Measurements from ENCODE around the gene RELCH. TPM values are rescaled to one million over a fixed set of nuclear protein-coding genes. Genes with fewer than 3 reads are reported as not detected.

RELCH gene
- total RNA-seq, 4 donors from 2014 or later, result 37.0 to 117 (median 68.7) TPM

GRCh38 chr18:62327977-62328376 is 140.9 kb downstream of the RELCH start:
- peak overlapping the region in 2 of 4 donors; percentile 58 to 59 for H3K4me3 ChIP-seq
- no peaks in the 10 kb centered on the region for H3K36me3 ChIP-seq
- peak; percentile 33 for DNase-seq
- TF ChIP-seq EP300 (IDR thresholded peaks at IDR 0.05; ENCODE audit: low read depth) (no peak), POLR2AphosphoS5 (IDR thresholded peaks at IDR 0.05) (peak in 2 of 3 donors; percentile 10 to 36)
- peak overlapping the region; percentile 80 to 83 (median 82) for H3K27ac ChIP-seq
- intact Hi-C loops (cut with DNase I; ENCODE audit: low total_unique reads) (no loop called here), in situ Hi-C loops (cut with MboI; ENCODE audit: low pct_ligation_motif_present in 1 of 4, low pct_unique_long_range_greater_than_20kb in 1 of 4, low sequenced_read_pairs in 3 of 4) (no loop called here)
- H3K27me3 ChIP-seq, result peaks cover 66% of the 10 kb centered on the region
- H3K9me3 ChIP-seq, result no peaks in the 10 kb centered on the region
- 49 to 52% methylated on average over 7 of the region's 7 CpGs for WGBS, 2 donors (ENCODE audit: low coverage in 1 of 2)
- H3K4me1 ChIP-seq, result peaks cover 10 to 81% (median 55%) of the 10 kb centered on the region in 4 donors

- Histone ChIP-seq H3K36me3 (no peaks in the 10 kb centered on the region), H3K27ac (peak overlapping the region; percentile 80 to 83 (median 82)), H3K9me3 (no peaks in the 10 kb centered on the region), H3K4me3 (peak overlapping the region in 1 of 4 donors; percentile 0), H3K27me3 (peaks cover 66% of the 10 kb centered on the region), H3K4me1 (peaks cover 10 to 83% (median 57%) of the 10 kb centered on the region in 4 donors)
- in situ Hi-C loops (cut with MboI; ENCODE audit: low pct_ligation_motif_present in 1 of 4, low pct_unique_long_range_greater_than_20kb in 1 of 4, low sequenced_read_pairs in 3 of 4) (no loop called here), intact Hi-C loops (cut with DNase I; ENCODE audit: low total_unique reads) (no loop called here)
- TF ChIP-seq EP300 (IDR thresholded peaks at IDR 0.05; ENCODE audit: low read depth) (no peak), CTCF (IDR thresholded peaks at IDR 0.05) (no peak), POLR2A (IDR thresholded peaks at IDR 0.05) (no peak), POLR2AphosphoS5 (IDR thresholded peaks at IDR 0.05) (no peak)
- WGBS, 2 donors (ENCODE audit: low coverage in 1 of 2), result 40 to 48% methylated on average over 1 to 6 of the region's 6 CpGs
- no peak for DNase-seq
These were observed 141.8 kb downstream of the RELCH start for GRCh38 chr18:62328586-62329525.

GRCh38 chr18:62329691-62330454 is 142.8 kb downstream of the RELCH start:
- in situ Hi-C loops (cut with MboI; ENCODE audit: low pct_ligation_motif_present in 1 of 4, low pct_unique_long_range_greater_than_20kb in 1 of 4, low sequenced_read_pairs in 3 of 4), result no loop called here
- Histone ChIP-seq H3K27me3 (peaks cover 56% of the 10 kb centered on the region), H3K36me3 (no peaks in the 10 kb centered on the region), H3K4me3 (peak overlapping the region in 1 of 4 donors; percentile 0), H3K27ac (peak overlapping the region; percentile 80 to 83 (median 82)), H3K4me1 (peaks cover 10 to 79% (median 51%) of the 10 kb centered on the region in 4 donors), H3K9me3 (no peaks in the 10 kb centered on the region)
- 40 to 41% methylated on average over 3 to 15 of the region's 15 CpGs for WGBS, 2 donors (ENCODE audit: low coverage in 1 of 2)
- no peak for TF ChIP-seq EP300 (IDR thresholded peaks at IDR 0.05; ENCODE audit: low read depth)
- peak; percentile 23 for TF ChIP-seq POLR2A (IDR thresholded peaks at IDR 0.05)
- TF ChIP-seq CTCF (IDR thresholded peaks at IDR 0.05), result no peak
- TF ChIP-seq POLR2AphosphoS5 (IDR thresholded peaks at IDR 0.05), result peak in 2 of 3 donors; percentile 27 to 46
- intact Hi-C loops (cut with DNase I; ENCODE audit: low total_unique reads), result no loop called here
- peak; percentile 65 for DNase-seq

- in situ Hi-C loops (cut with MboI; ENCODE audit: low pct_ligation_motif_present in 1 of 4, low pct_unique_long_range_greater_than_20kb in 1 of 4, low sequenced_read_pairs in 3 of 4) (no loop called here), intact Hi-C loops (cut with DNase I; ENCODE audit: low total_unique reads) (no loop called here)
- no peak for DNase-seq
- TF ChIP-seq EP300 (IDR thresholded peaks at IDR 0.05; ENCODE audit: low read depth) (no peak), POLR2AphosphoS5 (IDR thresholded peaks at IDR 0.05) (no peak), CTCF (IDR thresholded peaks at IDR 0.05) (no peak), POLR2A (IDR thresholded peaks at IDR 0.05) (no peak)
- Histone ChIP-seq H3K4me1 (peaks cover 9 to 80% (median 47%) of the 10 kb centered on the region in 4 donors), H3K4me3 (no peak overlapping the region), H3K36me3 (no peaks in the 10 kb centered on the region), H3K27ac (peak overlapping the region; percentile 80 to 83 (median 82)), H3K27me3 (peaks cover 51% of the 10 kb centered on the region), H3K9me3 (no peaks in the 10 kb centered on the region)
- 62 to 64% methylated on average over 5 to 7 of the region's 7 CpGs for WGBS, 2 donors (ENCODE audit: low coverage in 1 of 2)
These were observed 143.6 kb downstream of the RELCH start for GRCh38 chr18:62330650-62331049.
